Peyer's patch (tissue), 4 donors: ENCODE results near the gene ZNF76. TPM values are rescaled to one million over a fixed set of nuclear protein-coding genes. Genes with fewer than 3 reads are reported as not detected.
"Not testable (repeated sequence)": the region's sequence is repeated elsewhere in the genome, so short reads cannot be mapped to it uniquely, and the experiment has no call there.

Experiments
- DNase-seq, 3 donors: peaks; one replicate each; pipeline ENCODE4 v3.0.0-alpha.2; 2017 to 2019
- H3K27ac ChIP-seq, 4 donors: fragments of 200-600 bp; sonication (generic); one replicate each; pipeline ENCODE4 v1.5.1; 2016 to 2019
- H3K27me3 ChIP-seq, 2 donors: fragments of 200-600 bp; sonication (generic); one replicate each; pipeline ENCODE4 v1.5.1; 2019
- H3K36me3 ChIP-seq, 3 donors: fragments of 200-600 bp; sonication (generic); one replicate each; pipeline ENCODE4 v1.5.1; 2016 to 2019
- H3K4me1 ChIP-seq, 4 donors: fragments of 200-600 bp; sonication (generic); one replicate each; pipeline ENCODE4 v1.5.1; 2016 to 2019
- H3K4me3 ChIP-seq, 4 donors: fragments of 200-600 bp; sonication (generic); 1 replicate in 3 of 4; 2 replicates in 1 of 4; pipeline ENCODE4 v1.5.1; 2016 to 2019; ENCODE audit warnings: mild to moderate bottlenecking in 1 of 4
- H3K9me3 ChIP-seq, 4 donors: fragments of 200-600 bp; sonication (generic); one replicate each; pipeline ENCODE4 v1.5.1; 2016 to 2019; ENCODE audit warnings: mild to moderate bottlenecking in 1 of 4
- POLR2A ChIP-seq, 2 donors: fragments of 450-650 bp; IDR thresholded peaks; one replicate each; pipeline ENCODE4 v1.5.1; 2017; ENCODE audit warnings: antibody characterized with exemption in 2 of 2, mild to moderate bottlenecking in 2 of 2, moderate library complexity in 2 of 2
- total RNA-seq, 4 donors: library from RNA; depleted of rRNA; stranded (reverse); fragments of >200 nt; gene quantifications; one replicate each; pipeline ENCODE4 v1.1.0, GENCODE V29; 2016
- TF ChIP-seq, protein P1 (sequence below), 6 experiments: fragments of 450-650 bp in 4 of 6; fragments of 200-600 bp in 2 of 6; sonication (generic) in 1 of 6; IDR thresholded peaks; one replicate each; pipeline ENCODE4 v1.5.1; 2017 to 2019; ENCODE audit warnings: antibody characterized with exemption in 6 of 6, mild to moderate bottlenecking in 3 of 6, moderate library complexity in 1 of 6

ZNF76 gene
- total RNA-seq, 4 donors from 2014 or later: 26.3 to 182 (median 54.8) TPM

DNA sequence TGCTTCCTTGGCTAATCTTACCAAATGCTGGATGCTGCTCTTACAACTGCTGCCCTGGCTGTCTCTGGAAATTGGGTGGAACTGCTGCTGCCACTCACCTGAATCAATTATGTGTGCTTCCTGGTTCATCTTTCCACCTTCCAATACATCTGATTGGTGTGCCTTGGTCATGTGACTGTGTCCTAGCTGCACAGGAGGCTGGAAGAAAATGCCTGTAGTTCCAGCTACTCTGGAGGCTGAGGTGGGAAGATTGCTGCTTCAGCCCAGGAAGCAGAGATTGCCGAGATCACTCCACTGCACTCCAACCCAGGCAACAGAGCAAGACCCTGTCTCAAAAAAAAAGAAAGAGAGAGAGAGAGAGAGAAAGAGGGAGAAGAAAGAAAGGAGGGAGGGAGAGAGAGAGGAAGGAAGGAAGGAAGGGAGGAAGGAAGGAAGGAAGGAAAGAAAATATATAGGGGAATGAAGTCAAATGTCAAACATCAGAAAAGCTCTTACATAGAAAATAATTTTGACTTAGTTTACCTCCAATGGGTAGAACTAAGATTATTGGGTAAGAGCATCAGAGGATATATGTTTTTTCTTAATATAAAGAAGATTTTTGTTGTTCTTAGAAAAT is 68.7 kb downstream of the ZNF76 start:
- Histone ChIP-seq H3K27me3 (no peaks in the 10 kb centered on the region), H3K27ac (no peak overlapping the region), H3K9me3 (no peaks in the 10 kb centered on the region), H3K36me3 (no peaks in the 10 kb centered on the region), H3K4me3 (no peak overlapping the region), H3K4me1 (no peaks in the 10 kb centered on the region)
- no peak for DNase-seq
- no peak for TF ChIP-seq POLR2A (IDR thresholded peaks at IDR 0.05)
- TF ChIP-seq, protein P1, sequence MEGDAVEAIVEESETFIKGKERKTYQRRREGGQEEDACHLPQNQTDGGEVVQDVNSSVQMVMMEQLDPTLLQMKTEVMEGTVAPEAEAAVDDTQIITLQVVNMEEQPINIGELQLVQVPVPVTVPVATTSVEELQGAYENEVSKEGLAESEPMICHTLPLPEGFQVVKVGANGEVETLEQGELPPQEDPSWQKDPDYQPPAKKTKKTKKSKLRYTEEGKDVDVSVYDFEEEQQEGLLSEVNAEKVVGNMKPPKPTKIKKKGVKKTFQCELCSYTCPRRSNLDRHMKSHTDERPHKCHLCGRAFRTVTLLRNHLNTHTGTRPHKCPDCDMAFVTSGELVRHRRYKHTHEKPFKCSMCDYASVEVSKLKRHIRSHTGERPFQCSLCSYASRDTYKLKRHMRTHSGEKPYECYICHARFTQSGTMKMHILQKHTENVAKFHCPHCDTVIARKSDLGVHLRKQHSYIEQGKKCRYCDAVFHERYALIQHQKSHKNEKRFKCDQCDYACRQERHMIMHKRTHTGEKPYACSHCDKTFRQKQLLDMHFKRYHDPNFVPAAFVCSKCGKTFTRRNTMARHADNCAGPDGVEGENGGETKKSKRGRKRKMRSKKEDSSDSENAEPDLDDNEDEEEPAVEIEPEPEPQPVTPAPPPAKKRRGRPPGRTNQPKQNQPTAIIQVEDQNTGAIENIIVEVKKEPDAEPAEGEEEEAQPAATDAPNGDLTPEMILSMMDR (IDR thresholded peaks at IDR 0.05): no peak

DNA sequence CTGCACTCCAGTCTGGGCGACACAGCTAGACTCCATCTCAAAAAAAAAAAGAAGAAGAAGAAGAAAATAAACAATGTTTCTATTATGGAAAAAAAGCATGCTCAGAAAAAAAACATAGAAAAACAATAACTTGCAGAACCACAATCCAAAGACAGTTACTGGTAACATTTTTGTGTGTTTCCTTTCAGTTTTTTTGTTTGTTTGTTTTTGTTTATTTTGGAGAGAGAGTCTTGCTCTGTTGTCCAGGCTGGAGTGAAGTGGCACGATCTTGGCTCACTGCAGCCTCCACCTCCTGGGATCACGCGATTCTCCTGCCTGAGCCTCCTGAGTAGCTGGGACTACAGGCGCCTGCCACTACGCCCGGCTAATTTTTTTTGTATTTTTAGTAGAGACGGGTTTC is 69.4 kb downstream of the ZNF76 start:
- not testable (repeated sequence) for DNase-seq, H3K27ac ChIP-seq, H3K4me3 ChIP-seq, H3K27me3 ChIP-seq, H3K9me3 ChIP-seq, H3K4me1 ChIP-seq, H3K36me3 ChIP-seq

DNA sequence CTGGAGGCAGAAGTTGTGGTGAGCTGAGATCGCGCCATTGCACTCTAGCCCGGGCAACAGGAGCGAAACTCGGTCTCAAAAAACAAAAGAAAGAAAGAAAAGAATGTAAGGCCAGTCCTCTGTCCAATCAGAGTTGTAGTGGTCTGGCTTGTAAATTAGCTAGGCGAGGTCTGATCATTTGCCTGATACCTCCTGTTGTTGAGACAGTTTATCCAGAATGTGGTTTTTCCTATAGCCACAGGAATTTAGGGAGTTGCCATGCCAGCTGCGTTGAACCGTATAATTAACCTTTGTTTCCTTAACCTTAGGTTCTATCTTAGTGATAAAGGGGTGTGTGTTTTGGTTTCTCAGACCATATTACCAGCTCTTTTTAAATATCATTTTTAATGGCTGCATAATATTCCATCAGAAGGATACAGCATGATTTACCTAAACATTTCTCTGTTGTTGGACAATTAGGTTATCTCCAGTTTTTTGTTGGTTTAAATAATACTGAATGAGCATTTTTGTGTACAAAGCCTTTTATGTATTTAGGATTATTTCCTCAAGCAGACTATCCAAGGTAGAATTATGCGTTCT is 71.1 kb downstream of the ZNF76 start:
- Histone ChIP-seq H3K27ac (no peak overlapping the region), H3K36me3 (no peaks in the 10 kb centered on the region)
- no peak for TF ChIP-seq POLR2A (IDR thresholded peaks at IDR 0.05)
- TF ChIP-seq, protein P1 (IDR thresholded peaks at IDR 0.05): no peak

DNA sequence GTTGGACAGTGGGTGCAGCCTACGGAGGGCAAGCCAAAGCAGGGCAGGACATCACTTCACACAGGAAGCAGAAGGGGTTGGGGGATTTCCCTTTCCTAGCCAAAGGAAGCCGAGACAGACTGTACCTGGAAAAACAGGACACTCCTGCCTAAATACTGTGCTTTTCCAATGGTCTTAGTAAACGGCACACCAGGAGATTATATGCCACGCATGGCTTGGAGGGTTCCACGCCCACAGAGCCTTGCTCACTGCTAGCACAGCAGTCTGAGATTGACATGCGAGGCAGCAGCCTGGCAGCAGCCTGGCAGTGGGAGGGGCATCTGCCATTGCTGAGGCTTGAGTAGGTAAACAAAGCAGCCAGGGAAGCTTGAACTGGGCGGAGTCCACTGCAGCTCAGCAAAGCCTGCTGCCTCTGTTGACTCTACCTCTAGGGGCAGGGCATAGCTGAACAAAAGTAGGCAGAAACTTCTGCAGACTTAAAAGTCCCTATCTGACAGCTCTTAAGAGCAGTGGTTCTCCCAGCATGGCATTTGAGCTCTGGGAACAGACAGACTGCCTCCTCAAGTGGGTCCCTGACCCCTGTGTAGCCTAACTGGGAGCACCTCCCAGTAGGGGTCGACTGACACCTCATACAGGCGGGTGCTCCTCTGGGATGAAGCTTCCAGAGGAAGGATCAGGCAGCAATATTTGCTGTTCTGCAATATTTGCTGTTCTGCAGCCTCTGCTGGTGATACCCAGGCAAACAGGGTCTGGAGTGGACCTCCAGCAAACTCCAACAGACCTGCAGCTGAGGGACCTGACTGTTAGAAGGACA is 72.7 kb downstream of the ZNF76 start:
- not testable (repeated sequence) for H3K36me3 ChIP-seq, H3K27me3 ChIP-seq, H3K4me1 ChIP-seq, H3K27ac ChIP-seq, H3K9me3 ChIP-seq, H3K4me3 ChIP-seq
- DNase-seq: peak in 2 of 3 donors; percentile 77 to 88
- TF ChIP-seq, protein P1 (IDR thresholded peaks at IDR 0.05): peak in 3 of 6 experiments; percentile 32 to 47 (median 47)

More for the DNA sequence above, 71.1 kb downstream of the ZNF76 start:
- Histone ChIP-seq H3K4me3 (no peak overlapping the region), H3K9me3 (no peaks in the 10 kb centered on the region), H3K4me1 (no peaks in the 10 kb centered on the region), H3K27me3 (no peaks in the 10 kb centered on the region)
- no peak for DNase-seq

DNA sequence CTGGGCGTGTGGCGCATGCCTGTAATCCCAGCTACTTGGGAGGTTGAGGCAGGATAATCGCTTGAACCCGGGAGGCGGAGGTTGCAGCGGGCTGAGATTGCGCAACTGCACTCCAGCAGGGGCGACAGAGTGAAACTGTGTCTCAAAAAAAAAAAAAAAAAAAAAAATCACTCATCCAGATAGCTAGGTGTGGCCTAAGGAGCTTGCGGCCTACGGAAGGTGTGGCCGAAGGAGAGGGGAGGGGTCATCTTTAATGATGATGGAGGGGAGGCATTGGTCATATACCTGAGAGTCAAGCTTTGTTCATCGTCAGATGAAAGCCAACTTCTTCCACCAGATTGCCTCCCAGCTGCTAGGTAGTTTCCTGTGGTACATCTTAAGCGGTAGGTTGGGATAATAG is 82.0 kb downstream of the ZNF76 start:
- Histone ChIP-seq H3K9me3 (no peaks in the 10 kb centered on the region), H3K4me3 (no peak overlapping the region), H3K36me3 (peaks cover 0 to 7% (median 0%) of the 10 kb centered on the region in 3 donors), H3K4me1 (peaks cover 0 to 24% (median 2%) of the 10 kb centered on the region in 4 donors), H3K27ac (no peak overlapping the region), H3K27me3 (no peaks in the 10 kb centered on the region)
- peak in 1 of 3 donors; percentile 28 for DNase-seq
- TF ChIP-seq POLR2A (IDR thresholded peaks at IDR 0.05): no peak
- TF ChIP-seq, protein P1 (IDR thresholded peaks at IDR 0.05): no peak
